Measurements from ENCODE around the gene CCDC126.

The CCDC126 gene

DNA sequence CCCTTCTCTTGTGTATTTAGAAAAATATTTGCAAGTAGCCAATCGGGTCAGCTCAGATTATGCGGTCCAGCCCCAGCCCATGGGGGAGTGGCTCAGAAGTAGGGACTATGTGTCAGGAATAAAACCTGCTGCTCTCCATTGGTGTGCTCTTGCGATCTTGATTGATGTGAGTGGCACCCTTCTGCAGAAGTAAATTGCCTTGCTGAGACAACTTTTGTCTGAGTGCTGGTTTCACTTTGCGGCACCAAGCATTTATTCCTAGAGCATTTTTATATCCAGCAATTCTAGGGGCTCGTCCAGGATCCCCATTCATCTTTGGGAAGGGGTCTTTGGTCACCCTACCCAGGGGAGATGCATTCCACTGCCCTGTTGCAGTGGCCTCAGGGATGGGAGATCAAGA is 56.8 kb downstream of the CCDC126 start:
- H3K27ac ChIP-seq, result no peak overlapping the region
- TF ChIP-seq FOXP2 (optimal IDR thresholded peaks at IDR 0.05; ENCODE audit: control extremely low read depth, extremely low read length, insufficient read depth) (no peak), POLR2AphosphoS5 (IDR thresholded peaks at IDR 0.05; ENCODE audit: borderline replicate concordance, low read depth, low read length) (no peak), EZH2 (IDR thresholded peaks at IDR 0.05) (no peak)

GRCh38 chr7:23654508-23654907 is 57.3 kb downstream of the CCDC126 start:
- TF ChIP-seq EZH2 (IDR thresholded peaks at IDR 0.05) (no peak), FOXP2 (optimal IDR thresholded peaks at IDR 0.05; ENCODE audit: control extremely low read depth, extremely low read length, insufficient read depth) (no peak), POLR2AphosphoS5 (IDR thresholded peaks at IDR 0.05; ENCODE audit: borderline replicate concordance, low read depth, low read length) (no peak)
- Histone ChIP-seq H3K27ac (no peak overlapping the region), H3K36me3 (ENCODE audit: insufficient read depth, low read length) (no peaks in the 10 kb centered on the region), H3K9me3 (ENCODE audit: low read depth, low read length) (no peaks in the 10 kb centered on the region), H3K4me3 (no peak overlapping the region), H3K9ac (ENCODE audit: insufficient read length) (no peak overlapping the region)
- no peak for DNase-seq (ENCODE audit: low read depth, low spot score)

More for the DNA sequence above, 56.8 kb downstream of the CCDC126 start:
- no peak for DNase-seq (ENCODE audit: low read depth, low spot score)
- H3K9me3 ChIP-seq (ENCODE audit: low read depth, low read length), result no peaks in the 10 kb centered on the region
- no peak overlapping the region for H3K4me3 ChIP-seq
- no peak overlapping the region for H3K9ac ChIP-seq (ENCODE audit: insufficient read length)
- no peaks in the 10 kb centered on the region for H3K36me3 ChIP-seq (ENCODE audit: insufficient read depth, low read length)

- TF ChIP-seq POLR2AphosphoS5 (IDR thresholded peaks at IDR 0.05; ENCODE audit: borderline replicate concordance, low read depth, low read length) (no peak), FOXP2 (optimal IDR thresholded peaks at IDR 0.05; ENCODE audit: control extremely low read depth, extremely low read length, insufficient read depth) (no peak), EZH2 (IDR thresholded peaks at IDR 0.05) (no peak)
- Histone ChIP-seq H3K9me3 (ENCODE audit: low read depth, low read length) (no peaks in the 10 kb centered on the region), H3K9ac (ENCODE audit: insufficient read length) (no peak overlapping the region), H3K27ac (no peak overlapping the region), H3K4me3 (no peak overlapping the region), H3K36me3 (ENCODE audit: insufficient read depth, low read length) (no peaks in the 10 kb centered on the region)
- DNase-seq (ENCODE audit: low read depth, low spot score), result no peak
Measured at GRCh38 chr7:23655433-23655832, 58.3 kb downstream of the CCDC126 start.

GRCh38 chr7:23658831-23659427 is 61.7 kb downstream of the CCDC126 start:
- TF ChIP-seq FOXP2 (optimal IDR thresholded peaks at IDR 0.05; ENCODE audit: control extremely low read depth, extremely low read length, insufficient read depth) (no peak), POLR2AphosphoS5 (IDR thresholded peaks at IDR 0.05; ENCODE audit: borderline replicate concordance, low read depth, low read length) (no peak), EZH2 (IDR thresholded peaks at IDR 0.05) (no peak)
- Histone ChIP-seq H3K9me3 (ENCODE audit: low read depth, low read length) (no peaks in the 10 kb centered on the region), H3K9ac (ENCODE audit: insufficient read length) (no peak overlapping the region), H3K27ac (no peak overlapping the region), H3K36me3 (ENCODE audit: insufficient read depth, low read length) (no peaks in the 10 kb centered on the region), H3K4me3 (no peak overlapping the region)
- no peak for DNase-seq (ENCODE audit: low read depth, low spot score)

GRCh38 chr7:23661385-23661784 is 64.2 kb downstream of the CCDC126 start:
- TF ChIP-seq EZH2 (IDR thresholded peaks at IDR 0.05), result no peak
- no peak for TF ChIP-seq POLR2AphosphoS5 (IDR thresholded peaks at IDR 0.05; ENCODE audit: borderline replicate concordance, low read depth, low read length)
- Histone ChIP-seq H3K9me3 (ENCODE audit: low read depth, low read length) (no peaks in the 10 kb centered on the region), H3K4me3 (no peak overlapping the region), H3K27ac (no peak overlapping the region), H3K9ac (ENCODE audit: insufficient read length) (no peak overlapping the region), H3K36me3 (ENCODE audit: insufficient read depth, low read length) (no peaks in the 10 kb centered on the region)
- DNase-seq (ENCODE audit: low read depth, low spot score), result no peak

GRCh38 chr7:23662124-23662983 is 65.2 kb downstream of the CCDC126 start:
- Histone ChIP-seq H3K9ac (ENCODE audit: insufficient read length) (no peak overlapping the region), H3K27ac (no peak overlapping the region), H3K36me3 (ENCODE audit: insufficient read depth, low read length) (no peaks in the 10 kb centered on the region), H3K9me3 (ENCODE audit: low read depth, low read length) (no peaks in the 10 kb centered on the region), H3K4me3 (no peak overlapping the region)
- TF ChIP-seq FOXP2 (optimal IDR thresholded peaks at IDR 0.05; ENCODE audit: control extremely low read depth, extremely low read length, insufficient read depth) (no peak), POLR2AphosphoS5 (IDR thresholded peaks at IDR 0.05; ENCODE audit: borderline replicate concordance, low read depth, low read length) (no peak)
- no peak for DNase-seq (ENCODE audit: low read depth, low spot score)

- Histone ChIP-seq H3K9me3 (ENCODE audit: low read depth, low read length) (no peaks in the 10 kb centered on the region), H3K36me3 (ENCODE audit: insufficient read depth, low read length) (no peaks in the 10 kb centered on the region), H3K4me3 (no peak overlapping the region), H3K9ac (ENCODE audit: insufficient read length) (no peak overlapping the region), H3K27ac (no peak overlapping the region)
- no peak for DNase-seq (ENCODE audit: low read depth, low spot score)
- TF ChIP-seq POLR2AphosphoS5 (IDR thresholded peaks at IDR 0.05; ENCODE audit: borderline replicate concordance, low read depth, low read length) (no peak), EZH2 (IDR thresholded peaks at IDR 0.05) (no peak), FOXP2 (optimal IDR thresholded peaks at IDR 0.05; ENCODE audit: control extremely low read depth, extremely low read length, insufficient read depth) (no peak)
Measured at GRCh38 chr7:23662984-23663313, 65.8 kb downstream of the CCDC126 start.

GRCh38 chr7:23664122-23664521 is 66.9 kb downstream of the CCDC126 start:
- H3K9ac ChIP-seq (ENCODE audit: insufficient read length), result no peak overlapping the region
- no peak for DNase-seq (ENCODE audit: low read depth, low spot score)
- H3K36me3 ChIP-seq (ENCODE audit: insufficient read depth, low read length), result no peaks in the 10 kb centered on the region
- no peak for TF ChIP-seq POLR2AphosphoS5 (IDR thresholded peaks at IDR 0.05; ENCODE audit: borderline replicate concordance, low read depth, low read length)
- TF ChIP-seq EZH2 (IDR thresholded peaks at IDR 0.05), result no peak
- TF ChIP-seq FOXP2 (optimal IDR thresholded peaks at IDR 0.05; ENCODE audit: control extremely low read depth, extremely low read length, insufficient read depth), result no peak
- no peaks in the 10 kb centered on the region for H3K9me3 ChIP-seq (ENCODE audit: low read depth, low read length)
- no peak overlapping the region for H3K4me3 ChIP-seq
- no peak overlapping the region for H3K27ac ChIP-seq

Data from SK-N-MC (cell line).